Loucy (cell line): Measurements from ENCODE around the gene TLN1.
A peak's percentile ranks its signal among the peaks of the same experiment; 100 is the strongest.

Source experiments
- H2AFZ ChIP-seq: fragments of 200-600 bp; sonication (generic); 2 replicates; pipeline ENCODE4 v1.6.0; 2016; ENCODE audit warnings: antibody characterized with exemption, mild to moderate bottlenecking, low read length, moderate library complexity
- H3F3A ChIP-seq: fragments of 200-600 bp; 2 replicates; pipeline ENCODE4 v1.6.0; 2016; ENCODE audit warnings: antibody characterized with exemption, low read depth, mild to moderate bottlenecking
- H3K27me3 ChIP-seq: fragments of 200-600 bp; sonication (generic); 2 replicates; pipeline ENCODE4 v1.6.1; 2014; ENCODE audit warnings: low read length, mild to moderate bottlenecking; ENCODE audit not compliant: insufficient read depth, poor library complexity, severe bottlenecking
- H3K36me3 ChIP-seq: fragments of 200-600 bp; sonication (generic); 2 replicates; pipeline ENCODE4 v1.6.1; 2016; ENCODE audit warnings: low read length; ENCODE audit not compliant: insufficient read depth
- H3K4me1 ChIP-seq: fragments of 200-600 bp; sonication (generic); 2 replicates; pipeline ENCODE4 v1.5.1; 2014; ENCODE audit warnings: low read length, mild to moderate bottlenecking; ENCODE audit not compliant: insufficient read depth, poor library complexity, severe bottlenecking
- H3K4me2 ChIP-seq: fragments of 200-600 bp; sonication (generic); 2 replicates; pipeline ENCODE4 v1.6.0; 2014; ENCODE audit warnings: antibody characterized with exemption, low read length, low read depth, mild to moderate bottlenecking; ENCODE audit not compliant: poor library complexity, severe bottlenecking
- H3K4me3 ChIP-seq: fragments of 200-600 bp; sonication (generic); 2 replicates; pipeline ENCODE4 v1.5.1; 2014; ENCODE audit warnings: low read length, mild to moderate bottlenecking, mixed read lengths; ENCODE audit not compliant: poor library complexity, severe bottlenecking
- H3K79me2 ChIP-seq: fragments of 200-600 bp; sonication (generic); 2 replicates; pipeline ENCODE4 v1.6.1; 2014; ENCODE audit warnings: low read length; ENCODE audit not compliant: insufficient read depth
- H3K9ac ChIP-seq: fragments of 200-600 bp; sonication (generic); 2 replicates; pipeline ENCODE4 v1.6.0; 2014; ENCODE audit warnings: mild to moderate bottlenecking, low read depth, low read length, moderate library complexity; ENCODE audit not compliant: poor library complexity, severe bottlenecking
- H3K9me2 ChIP-seq: fragments of 200-600 bp; sonication (generic); replicated peaks from 2 replicates; pipeline ENCODE4 v1.6.1; 2016; ENCODE audit warnings: low read depth, low read length, mixed read lengths
- H3K9me3 ChIP-seq: fragments of 200-600 bp; sonication (generic); 2 replicates; pipeline ENCODE4 v1.6.1; 2014; ENCODE audit warnings: mild to moderate bottlenecking, antibody characterized with exemption, low read length, low read depth; ENCODE audit not compliant: insufficient read depth
- H4K20me1 ChIP-seq: fragments of 200-600 bp; sonication (generic); 2 replicates; pipeline ENCODE4 v1.6.0; 2014; ENCODE audit warnings: antibody characterized with exemption, low read length, mild to moderate bottlenecking; ENCODE audit not compliant: insufficient read depth, poor library complexity, severe bottlenecking
- CTCF ChIP-seq: fragments of 200-600 bp; sonication (generic); conservative IDR thresholded peaks from 2 replicates; pipeline ENCODE4 v1.5.1; 2014; ENCODE audit warnings: mild to moderate bottlenecking, antibody characterized with exemption, low read length
- EZH2phosphoT487 ChIP-seq: fragments of 200-600 bp; IDR thresholded peaks from 2 replicates; pipeline ENCODE4 v1.6.1; 2018; ENCODE audit warnings: antibody characterized with exemption, mild to moderate bottlenecking, moderate library complexity, borderline replicate concordance

Gene TLN1

GRCh38 chr9:35738186-35738585, 6.2 kb upstream of the TLN1 start:
- Histone ChIP-seq H2AFZ (no peak overlapping the region), H3K9ac (no peak overlapping the region), H3K4me2 (no peak overlapping the region), H3K27me3 (no peaks in the 10 kb centered on the region), H3F3A (no peaks in the 10 kb centered on the region), H3K9me3 (no peaks in the 10 kb centered on the region), H4K20me1 (peaks cover 19% of the 10 kb centered on the region), H3K79me2 (peaks cover 17% of the 10 kb centered on the region), H3K4me3 (no peak overlapping the region), H3K36me3 (peaks cover 53% of the 10 kb centered on the region; the same call in 1 of the 2 replicates), H3K9me2 (no peaks in the 10 kb centered on the region), H3K4me1 (peaks cover 17% of the 10 kb centered on the region)
- TF ChIP-seq CTCF = no peak
- no peak for TF ChIP-seq EZH2phosphoT487

GRCh38 chr9:35737143-35737542, 5.1 kb upstream of the TLN1 start:
- H3K4me1 ChIP-seq = peaks cover 18% of the 10 kb centered on the region
- H3K4me3 ChIP-seq = no peak overlapping the region
- H3K36me3 ChIP-seq = peaks cover 53% of the 10 kb centered on the region; the same call in 1 of the 2 replicates
- no peak for TF ChIP-seq EZH2phosphoT487
- no peak for TF ChIP-seq CTCF
- no peaks in the 10 kb centered on the region for H3K9me3 ChIP-seq
- H3K9me2 ChIP-seq = no peaks in the 10 kb centered on the region
- no peaks in the 10 kb centered on the region for H3K27me3 ChIP-seq
- H3K79me2 ChIP-seq = peaks cover 17% of the 10 kb centered on the region
- no peak overlapping the region for H3K4me2 ChIP-seq
- H3K9ac ChIP-seq = no peak overlapping the region
- H3F3A ChIP-seq = peaks cover 4% of the 10 kb centered on the region; the same call in 1 of the 2 replicates
- H2AFZ ChIP-seq = no peak overlapping the region
- H4K20me1 ChIP-seq = peaks cover 16% of the 10 kb centered on the region

GRCh38 chr9:35736201-35736633, 4.2 kb upstream of the TLN1 start:
- peaks cover 24% of the 10 kb centered on the region for H3K79me2 ChIP-seq
- no peaks in the 10 kb centered on the region for H3K9me3 ChIP-seq
- H3K4me3 ChIP-seq = no peak overlapping the region
- no peak overlapping the region for H2AFZ ChIP-seq
- no peak overlapping the region for H3K4me2 ChIP-seq
- no peak overlapping the region for H3K9ac ChIP-seq
- H3K36me3 ChIP-seq = peaks cover 53% of the 10 kb centered on the region; the same call in 1 of the 2 replicates
- H3K27me3 ChIP-seq = no peaks in the 10 kb centered on the region
- H3F3A ChIP-seq = peaks cover 4% of the 10 kb centered on the region; the same call in 1 of the 2 replicates
- peaks cover 16% of the 10 kb centered on the region for H4K20me1 ChIP-seq
- TF ChIP-seq EZH2phosphoT487 (no peak), CTCF (peak; percentile 83)
- no peaks in the 10 kb centered on the region for H3K9me2 ChIP-seq
- peaks cover 11% of the 10 kb centered on the region for H3K4me1 ChIP-seq
